ENCODE measurements around the gene GCLM.
"Not testable (repeated sequence)": the region's sequence is repeated elsewhere in the genome, so short reads cannot be mapped to it uniquely, and the experiment has no call there.

GCLM gene, protein sequence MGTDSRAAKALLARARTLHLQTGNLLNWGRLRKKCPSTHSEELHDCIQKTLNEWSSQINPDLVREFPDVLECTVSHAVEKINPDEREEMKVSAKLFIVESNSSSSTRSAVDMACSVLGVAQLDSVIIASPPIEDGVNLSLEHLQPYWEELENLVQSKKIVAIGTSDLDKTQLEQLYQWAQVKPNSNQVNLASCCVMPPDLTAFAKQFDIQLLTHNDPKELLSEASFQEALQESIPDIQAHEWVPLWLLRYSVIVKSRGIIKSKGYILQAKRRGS

DNA sequence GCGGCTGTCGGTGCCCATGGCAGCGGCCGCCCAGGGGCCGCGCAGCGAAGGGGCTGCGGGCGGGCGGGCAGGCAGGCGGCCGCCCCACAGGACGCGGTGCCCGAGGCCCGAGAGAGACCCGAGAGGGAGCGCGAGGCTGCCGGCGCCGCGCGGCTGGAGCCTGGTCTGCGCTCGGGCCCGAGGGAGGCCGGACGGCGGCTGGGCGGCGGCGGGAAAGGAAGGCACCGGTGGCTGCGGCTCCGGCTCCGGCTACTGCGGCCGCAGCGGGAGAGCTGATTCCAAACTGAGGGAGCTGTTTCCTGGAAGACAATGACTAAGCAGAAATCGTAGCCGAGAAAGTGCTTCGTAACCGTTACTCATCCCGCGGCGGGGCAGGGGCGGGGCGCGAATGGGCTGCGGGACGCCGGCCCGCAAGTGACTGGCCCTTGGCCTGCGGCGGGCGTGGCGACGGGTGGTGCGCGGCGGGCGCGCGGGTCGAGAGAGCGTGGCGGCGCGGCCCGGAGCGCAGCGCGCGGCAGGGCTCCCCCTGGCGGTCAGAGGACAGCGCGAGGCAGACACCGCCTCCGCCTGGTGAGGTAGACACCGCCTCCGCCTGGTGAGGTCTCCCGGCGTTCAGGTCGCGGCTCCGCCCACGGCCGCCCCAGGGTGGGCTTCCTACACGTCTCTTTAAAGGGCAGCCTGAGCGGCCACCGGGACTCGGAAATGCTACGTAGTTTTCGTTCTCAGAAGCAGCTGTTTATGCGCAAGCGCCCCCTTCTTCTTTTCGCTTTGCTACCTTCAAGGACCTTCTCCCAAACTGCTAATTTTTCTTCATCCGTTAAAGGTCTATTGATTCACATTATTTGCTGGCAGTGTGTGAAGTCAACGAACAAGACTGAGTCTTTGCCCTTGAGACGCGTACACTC, at the start of gene GCLM:
TSS of gene GCLM (minus strand) at position 285 of the 905 bp plus-strand sequence. CDS start at position 18, 267 bp downstream.
- DNase-seq (ENCODE audit: low read depth), result peak; percentile 87

DNA sequence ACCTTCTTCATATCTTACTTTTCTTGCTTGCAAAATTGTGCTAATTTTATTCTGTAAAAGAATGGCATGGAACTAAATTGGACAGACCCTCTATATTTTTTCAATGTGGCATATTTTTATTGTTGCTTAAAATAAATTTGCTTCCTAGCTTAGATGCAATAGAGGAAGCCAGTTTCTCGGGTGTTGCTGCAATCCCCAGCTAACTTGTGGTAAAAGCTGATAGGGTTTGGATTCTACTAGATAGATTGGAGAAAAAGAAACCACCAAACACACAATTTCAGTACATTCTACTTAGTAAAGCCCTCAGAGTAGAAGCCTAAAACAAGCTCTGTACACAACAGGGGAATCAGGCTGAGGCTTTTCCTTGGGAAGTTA, 49.5 kb upstream of the GCLM start:
- DNase-seq (ENCODE audit: low read depth), result no peak

DNA sequence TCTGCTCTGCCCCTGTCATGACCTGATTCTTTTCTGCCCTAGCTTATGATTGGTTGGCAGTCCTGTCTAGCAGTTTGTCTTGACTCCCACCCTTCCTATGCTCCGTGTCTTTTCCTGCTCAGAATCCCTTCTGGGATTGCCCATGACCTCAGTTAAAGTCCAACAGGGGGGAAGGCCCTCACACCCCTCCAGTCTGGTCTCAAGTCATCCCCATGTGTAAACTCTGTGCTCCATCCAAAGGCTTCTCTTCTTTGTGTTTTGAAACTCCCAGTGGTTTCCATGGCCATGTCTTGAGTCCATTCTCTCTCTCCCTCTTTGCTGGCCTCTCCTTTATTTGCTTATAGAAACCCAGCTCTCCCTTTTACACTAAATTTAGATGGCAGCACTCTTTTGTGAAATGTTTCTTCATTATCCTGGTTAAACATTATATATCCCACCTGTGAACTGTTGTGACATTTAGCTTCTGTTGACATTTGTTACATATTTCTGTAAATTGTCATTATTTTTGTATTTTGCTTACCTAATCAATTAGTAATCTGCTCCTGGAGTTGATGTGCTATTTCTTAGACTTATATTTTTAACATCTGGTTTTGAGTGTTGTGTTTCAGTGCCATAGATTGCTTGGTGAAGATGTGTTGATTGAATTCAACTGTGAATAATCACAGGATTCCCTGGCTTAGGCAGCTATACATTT, 48.9 kb upstream of the GCLM start:
- DNase-seq (ENCODE audit: low read depth), result no peak

DNA sequence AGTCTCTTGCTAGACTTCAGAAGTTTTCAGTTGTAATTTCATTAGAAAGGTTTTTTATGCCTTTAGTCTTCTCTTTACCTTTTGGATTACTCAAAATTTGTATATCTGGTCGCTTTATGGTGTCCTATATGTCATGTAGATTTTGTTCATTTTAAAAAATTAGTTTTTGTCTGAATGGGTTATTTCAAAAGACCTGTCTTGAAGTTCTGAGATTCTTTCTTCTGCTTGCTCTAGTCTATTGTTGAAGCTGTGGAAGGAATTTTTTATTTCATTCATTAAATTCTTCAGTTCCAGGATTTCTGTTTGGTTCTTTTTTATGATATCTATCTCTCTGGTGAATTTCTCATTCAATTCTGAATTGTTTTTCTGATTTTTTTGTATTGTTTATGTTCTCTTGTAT, 46.5 kb upstream of the GCLM start:
- no peak for DNase-seq (ENCODE audit: low read depth)

DNA sequence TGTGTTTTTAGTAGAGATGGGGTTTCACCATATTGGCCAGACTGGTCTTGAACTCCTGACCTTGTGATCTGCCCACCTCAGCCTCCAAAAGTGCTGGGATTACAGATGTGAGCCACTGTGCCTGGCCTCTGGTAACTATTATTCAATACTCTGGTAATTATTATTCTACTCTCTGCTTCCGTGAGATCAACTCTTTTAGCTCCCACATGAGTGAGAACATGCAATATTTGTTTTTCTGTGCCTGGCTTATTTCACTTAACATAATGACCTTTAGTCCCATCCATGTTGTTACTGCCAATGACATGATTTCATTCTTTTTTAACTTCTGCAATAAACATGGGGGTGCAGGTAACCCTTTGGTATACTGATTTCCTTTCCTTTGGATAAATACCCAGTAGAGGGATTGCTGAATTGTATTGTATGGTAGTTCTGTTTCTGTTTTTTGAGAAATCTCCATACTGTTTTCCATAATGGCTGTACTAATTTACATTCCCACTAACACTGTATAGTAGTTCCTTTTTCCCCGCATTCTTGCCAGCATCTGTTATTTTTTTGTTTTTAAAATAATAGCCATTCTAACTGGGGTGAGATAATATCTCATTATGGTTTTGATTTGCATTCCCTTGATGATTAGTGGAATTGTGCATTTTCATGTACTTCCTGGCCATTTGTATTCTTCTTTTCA, 37.9 kb upstream of the GCLM start:
- not testable (repeated sequence) for DNase-seq (ENCODE audit: low read depth)

DNA sequence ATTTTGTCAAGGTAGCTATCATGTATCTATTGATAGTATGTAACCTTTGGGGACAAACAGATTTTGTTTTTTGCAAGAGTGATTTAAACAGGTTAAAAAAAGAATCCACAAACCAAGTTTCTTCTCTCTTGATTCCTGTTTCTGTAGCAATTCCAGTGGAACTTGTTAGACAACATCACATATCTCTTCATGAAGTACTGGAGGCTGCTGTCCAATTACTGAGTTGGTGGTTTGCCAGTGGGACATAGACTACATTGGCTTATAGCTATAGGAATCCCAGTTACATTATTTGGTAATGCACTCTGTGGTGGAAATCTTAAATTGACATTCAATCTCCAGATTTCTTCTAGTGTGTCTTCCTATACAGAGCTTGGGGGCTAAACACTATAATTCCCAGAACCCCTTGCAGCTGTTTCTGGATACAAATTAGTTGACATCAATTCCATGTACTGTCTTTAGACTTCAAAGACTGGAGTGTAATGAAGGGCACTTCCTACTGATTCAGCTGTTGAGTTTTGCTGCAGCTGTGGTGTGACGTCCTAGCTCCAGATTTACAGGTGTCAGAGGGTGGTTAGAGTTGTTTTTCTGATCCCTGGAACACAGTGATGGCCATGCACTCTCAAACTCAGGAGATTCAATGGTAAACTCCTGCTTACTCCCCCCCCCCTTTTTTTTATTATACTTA, 29.4 kb upstream of the GCLM start:
- DNase-seq (ENCODE audit: low read depth), result no peak

DNA sequence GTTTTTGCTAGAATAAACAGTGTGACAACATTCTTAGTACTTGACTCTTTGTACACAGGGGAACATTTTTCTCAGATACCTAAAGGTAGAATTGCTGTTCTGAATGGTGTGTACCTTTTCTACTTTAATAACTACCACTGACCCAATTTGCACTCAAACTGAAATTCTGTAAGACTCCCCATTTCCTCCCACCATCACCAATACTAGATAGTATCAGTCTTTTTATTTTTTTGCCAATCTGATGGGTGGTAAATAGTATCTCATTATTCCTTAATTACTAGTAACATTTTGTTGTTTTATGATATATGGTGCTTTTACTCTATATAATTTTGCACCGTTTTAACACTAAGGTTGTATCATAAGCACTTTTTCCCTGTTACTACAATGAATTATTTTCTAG, 28.8 kb upstream of the GCLM start:
- no peak for DNase-seq (ENCODE audit: low read depth)

DNA sequence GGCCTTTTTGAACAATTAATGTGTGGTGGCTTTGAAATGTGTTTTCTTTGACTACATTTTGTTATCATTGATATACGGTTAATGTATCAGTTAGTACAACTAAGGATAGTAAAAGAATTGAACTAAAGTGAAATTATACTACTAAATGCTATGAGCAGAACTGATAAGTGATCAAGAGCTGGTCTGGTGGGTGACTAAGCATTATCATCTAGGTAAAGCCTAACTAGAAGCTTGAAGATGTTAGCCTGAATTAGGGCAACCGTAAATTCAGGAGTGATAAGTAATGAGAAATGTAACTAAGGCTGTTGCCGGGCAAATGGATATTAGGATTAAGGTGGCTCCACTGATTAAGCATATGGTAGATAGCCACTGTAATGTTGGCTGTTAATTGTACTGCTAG, 16.0 kb upstream of the GCLM start:
- DNase-seq (ENCODE audit: low read depth), result no peak

DNA sequence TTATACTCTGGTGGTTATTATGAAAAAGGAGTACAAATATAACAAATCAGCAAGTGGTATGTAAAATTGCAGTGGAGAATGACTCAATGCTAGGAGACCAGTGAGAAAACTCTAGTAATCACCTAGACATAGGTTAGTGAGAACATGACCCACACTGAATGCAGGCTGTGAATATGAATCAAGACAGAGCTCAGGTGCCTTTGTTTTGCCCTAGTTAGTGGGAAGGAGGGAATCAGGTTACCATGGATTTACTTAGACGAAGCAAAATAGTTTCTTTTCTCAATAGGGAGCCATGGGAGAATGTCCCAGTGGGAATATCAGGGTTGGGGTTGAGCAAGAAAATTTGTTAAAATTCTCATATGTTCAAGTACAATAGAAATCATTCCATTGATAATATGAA, 10.6 kb upstream of the GCLM start:
- DNase-seq (ENCODE audit: low read depth), result no peak

DNA sequence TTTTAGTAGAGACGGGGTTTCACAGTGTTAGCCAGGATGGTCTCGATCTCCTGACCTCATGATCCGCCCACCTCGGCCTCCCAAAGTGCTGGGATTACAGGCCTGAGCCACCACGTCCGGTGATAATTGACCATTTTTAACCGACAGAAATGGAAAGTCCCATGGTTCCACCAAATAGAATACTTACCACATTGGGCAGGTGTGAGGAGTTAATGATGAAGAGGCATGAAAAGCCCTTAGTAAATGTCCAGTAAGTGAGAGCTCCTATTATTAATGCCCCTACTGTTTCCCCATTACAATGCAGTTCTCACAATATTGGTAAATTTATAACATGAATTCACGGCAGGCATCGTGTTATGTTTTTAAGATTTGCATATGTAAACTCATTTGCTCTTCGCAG, 8.1 kb upstream of the GCLM start:
- DNase-seq (ENCODE audit: low read depth), result no peak

DNA sequence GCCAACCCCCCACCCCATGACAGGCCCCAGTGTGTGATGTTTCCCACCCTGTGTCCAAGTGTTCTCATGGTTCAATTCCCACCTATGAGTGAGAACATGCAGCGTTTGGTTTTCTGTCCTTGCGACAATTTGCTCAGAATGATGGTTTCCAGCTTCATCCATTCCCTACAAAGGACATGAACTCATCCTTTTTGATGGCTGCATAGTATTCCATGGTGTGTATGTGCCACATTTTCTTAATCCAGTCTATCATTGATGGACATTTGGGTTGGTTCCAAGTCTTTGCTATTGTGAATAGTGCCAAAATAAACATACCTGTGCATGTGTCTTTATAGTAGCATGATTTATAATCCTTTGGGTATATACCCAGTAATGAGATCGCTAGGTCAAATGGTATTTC, 1.6 kb upstream of the GCLM start:
- not testable (repeated sequence) for DNase-seq (ENCODE audit: low read depth)

DNA sequence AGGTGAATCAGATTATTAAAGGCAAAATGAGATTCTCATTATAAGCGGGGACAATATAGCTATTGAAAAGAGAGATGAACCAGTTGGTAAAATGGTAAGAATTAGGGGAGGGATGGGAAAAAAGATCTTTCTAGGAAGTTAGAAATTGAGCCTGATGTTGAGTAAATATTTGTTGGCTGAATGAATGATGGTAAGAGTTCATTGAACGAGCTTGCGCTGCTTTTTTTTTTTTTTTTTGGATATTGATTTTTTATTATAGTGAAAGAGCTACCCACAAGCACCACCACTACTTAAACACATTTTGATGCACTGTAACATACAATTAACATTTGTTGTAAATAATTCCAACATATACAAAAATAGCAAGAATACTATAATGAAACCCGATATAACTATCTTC, 1.1 kb upstream of the GCLM start:
- DNase-seq (ENCODE audit: low read depth), result no peak

DNA sequence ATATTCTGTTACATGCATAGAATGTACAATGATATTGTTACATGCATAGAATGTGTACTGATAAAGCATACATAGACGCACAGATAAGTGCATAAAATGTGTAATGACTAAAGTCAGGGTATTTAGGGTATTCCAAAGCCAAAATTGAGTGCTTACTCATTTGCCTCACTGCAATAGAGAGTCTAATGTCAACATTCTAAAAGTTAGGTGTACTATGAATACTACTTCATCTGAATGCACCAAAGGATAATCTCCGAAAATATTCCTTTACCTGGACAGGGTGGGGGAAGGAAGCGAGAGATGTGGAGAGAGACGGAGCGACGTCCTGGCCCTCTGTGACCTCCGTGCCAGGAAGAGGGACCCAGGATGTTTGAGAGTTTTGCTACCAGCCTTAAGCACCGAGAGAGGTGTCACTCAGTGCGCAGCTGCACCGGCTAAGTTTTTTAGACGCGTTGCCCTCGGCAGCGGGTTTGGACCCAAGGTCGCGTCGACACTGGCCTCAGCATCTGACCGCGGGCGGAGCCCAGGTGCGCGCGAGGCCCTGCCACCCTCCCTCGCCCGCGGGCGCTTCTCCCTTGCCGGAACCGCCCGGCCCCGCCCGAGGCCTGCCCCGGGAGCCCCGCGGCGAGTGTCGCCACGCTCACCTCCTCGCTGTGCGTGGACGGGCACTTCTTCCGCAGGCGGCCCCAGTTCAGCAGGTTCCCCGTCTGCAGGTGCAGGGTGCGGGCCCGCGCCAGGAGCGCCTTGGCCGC, 660 bp downstream of the GCLM start:
- no peak for DNase-seq (ENCODE audit: low read depth)

DNA sequence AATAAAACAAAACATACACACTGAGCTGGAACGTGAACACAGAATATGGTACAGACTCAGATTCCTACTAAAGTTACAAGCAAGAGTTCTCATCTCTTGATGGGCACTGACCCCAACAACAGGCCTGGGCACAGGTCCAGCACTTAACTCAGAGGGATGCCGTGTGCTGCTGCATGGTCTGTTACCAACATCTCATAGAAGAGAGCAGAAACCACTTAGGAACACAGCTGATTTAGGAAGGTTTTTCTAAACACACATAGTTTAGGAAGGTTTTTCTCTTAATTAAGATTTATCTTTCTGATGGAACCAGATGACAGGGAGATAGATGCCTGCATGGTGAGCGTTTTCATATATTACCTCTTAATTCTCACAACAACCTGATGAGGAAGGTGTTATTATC, 1.5 kb downstream of the GCLM start:
- no peak for DNase-seq (ENCODE audit: low read depth)

DNA sequence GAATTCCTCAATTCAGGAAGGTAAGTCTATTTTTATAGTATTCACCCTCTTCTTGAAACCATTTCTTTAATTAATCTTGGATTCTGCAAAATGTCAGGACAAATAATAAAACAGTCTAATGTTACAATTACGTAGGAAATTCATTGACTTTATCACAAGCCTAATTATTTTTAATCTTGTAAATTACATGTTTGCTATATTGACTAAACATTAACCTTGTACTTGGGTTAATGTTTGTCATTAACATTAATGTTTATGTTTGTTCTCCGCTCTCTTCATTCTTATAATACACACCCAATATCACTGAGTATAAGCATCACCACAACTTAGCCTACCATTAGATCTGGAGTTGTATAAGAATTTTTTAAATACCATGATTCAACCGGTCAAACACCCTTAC, 2.8 kb downstream of the GCLM start:
- no peak for DNase-seq (ENCODE audit: low read depth)

DNA sequence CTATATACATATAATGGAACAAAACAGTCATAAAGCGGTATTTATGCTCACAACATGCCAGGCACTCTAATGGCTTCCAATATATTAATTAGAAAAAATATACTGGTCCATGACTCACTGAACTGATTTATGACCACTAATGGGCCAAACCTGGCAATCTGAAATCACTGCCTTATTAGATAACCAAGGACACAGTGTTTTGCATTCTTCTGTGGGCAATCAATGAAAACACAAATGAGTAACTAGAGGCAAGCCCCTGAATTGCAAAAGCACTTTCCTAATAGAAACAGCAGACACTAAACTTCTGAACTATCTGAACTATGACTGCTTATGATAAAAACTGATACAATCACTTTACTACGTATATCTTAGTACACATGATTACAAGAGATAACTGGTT, 3.5 kb downstream of the GCLM start:
- no peak for DNase-seq (ENCODE audit: low read depth)

DNA sequence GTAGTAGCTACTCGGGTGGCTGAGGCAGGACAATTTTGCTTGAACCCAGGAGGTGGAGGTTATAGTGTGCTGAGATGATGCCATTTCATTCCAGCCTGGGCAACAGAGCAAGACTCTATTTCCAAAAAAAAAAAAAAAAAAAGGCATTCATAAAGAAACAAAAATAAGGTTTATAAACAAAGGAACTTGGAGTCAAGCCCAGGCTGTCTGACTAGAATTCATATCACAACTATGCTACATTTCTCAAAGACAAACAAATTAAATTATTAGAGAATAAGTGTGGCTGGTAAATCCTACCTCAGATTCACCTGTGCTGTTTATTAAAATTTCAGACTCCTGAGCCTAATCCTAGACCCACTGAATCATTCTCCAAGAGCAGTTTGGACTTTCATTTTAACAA, 4.2 kb downstream of the GCLM start:
- no peak for DNase-seq (ENCODE audit: low read depth)

DNA sequence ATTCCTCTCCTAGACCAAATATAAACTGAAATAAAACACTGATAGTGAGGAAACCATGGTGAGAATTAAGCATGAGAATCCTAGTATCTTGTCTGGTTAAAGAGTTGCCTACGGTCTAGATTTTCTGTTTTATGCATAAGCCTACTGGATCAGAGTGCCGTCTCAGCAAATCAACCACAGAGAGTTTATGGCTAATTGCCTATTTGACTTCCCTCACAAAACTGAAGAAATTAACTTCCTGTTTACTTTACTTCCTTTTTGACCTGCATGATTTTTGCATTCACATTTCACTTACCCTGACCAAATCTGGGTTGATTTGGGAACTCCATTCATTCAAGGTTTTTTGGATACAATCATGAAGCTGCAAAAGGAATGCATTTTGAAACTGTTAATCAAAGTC, 5.0 kb downstream of the GCLM start:
- DNase-seq (ENCODE audit: low read depth), result no peak

DNA sequence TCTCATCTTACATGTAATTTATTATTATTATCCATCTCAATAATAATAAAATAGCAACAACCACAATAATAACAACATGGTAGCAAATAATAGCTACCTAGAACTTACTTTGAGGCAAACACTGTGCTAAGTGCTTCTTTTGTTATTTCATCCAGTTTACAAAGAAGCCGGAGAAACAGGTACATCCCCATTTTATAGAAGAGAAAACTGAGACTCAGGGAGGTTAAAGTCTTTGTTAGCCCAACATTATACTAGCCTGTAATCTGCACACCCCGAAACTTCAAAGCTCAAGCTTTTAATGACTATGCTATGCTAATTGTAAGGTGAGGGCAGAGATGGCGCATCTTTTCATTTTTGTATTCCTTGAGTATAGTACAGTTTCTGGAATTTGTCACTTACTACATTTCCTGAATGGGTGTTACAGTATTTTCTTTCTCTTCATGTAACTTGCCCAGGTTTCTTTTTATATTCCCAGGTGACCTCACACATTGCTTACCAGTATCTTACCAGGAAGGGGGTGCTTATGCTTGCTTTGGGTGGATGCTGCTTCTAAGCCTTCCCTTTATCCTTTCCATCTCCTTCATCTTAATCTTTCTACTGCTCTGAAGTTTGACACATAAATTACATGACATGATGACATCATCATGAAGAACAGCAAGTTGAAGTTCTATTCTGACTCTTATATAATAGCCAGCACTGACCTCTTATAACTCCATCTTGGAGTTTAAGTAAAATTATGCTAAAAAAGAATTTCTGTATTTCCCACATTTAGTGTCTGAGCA, 8.3 kb downstream of the GCLM start:
- no peak for DNase-seq (ENCODE audit: low read depth)

DNA sequence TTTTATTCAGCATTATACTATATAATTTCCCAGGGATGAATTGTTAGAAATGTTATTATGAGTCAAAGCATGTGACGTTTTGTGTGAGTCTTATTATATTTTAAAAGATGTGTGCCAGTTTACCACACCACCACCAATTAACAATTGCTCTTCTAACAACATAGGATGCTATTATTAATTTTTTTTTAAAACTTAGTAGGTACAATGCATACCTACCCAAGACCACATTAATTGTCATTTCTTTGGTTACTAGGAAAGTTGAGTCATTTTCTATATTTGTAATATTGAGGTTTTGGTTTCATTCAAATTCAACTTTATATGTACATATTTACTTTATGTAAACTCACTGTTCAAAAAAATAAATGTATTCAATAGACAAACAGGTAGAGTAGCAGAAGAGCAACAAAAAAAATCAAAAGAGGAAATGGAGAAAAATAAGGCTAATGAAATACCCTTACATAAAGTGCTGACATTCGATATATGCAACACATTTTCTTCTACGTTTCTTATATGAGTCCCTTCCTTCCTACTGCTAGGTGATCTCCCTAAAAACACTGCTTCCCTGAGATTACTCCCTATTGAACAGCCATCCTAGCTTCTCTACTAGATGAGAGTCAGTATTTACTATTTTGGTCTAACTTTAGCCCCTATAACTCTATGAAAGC, 9.6 kb downstream of the GCLM start:
- DNase-seq (ENCODE audit: low read depth), result no peak

Measured in stromal cell of bone marrow (primary cell).